Superior temporal gyrus (tissue), 1 donor: ENCODE measurements around the gene COL1A1.
A peak's percentile ranks its signal among the peaks of the same experiment; 100 is the strongest.

ENCODE experiments used
- DNase-seq: peaks from one replicate; pipeline ENCODE4 v3.0.0-alpha.2; 2016; ENCODE audit errors: extremely low spot score

COL1A1 gene

GRCh38 chr17:50213026-50214022 lies 11.9 kb upstream of the COL1A1 start:
- DNase-seq: no peak

- DNase-seq: no peak
Observed at GRCh38 chr17:50212121-50212843, 10.9 kb upstream of the COL1A1 start.

DNA sequence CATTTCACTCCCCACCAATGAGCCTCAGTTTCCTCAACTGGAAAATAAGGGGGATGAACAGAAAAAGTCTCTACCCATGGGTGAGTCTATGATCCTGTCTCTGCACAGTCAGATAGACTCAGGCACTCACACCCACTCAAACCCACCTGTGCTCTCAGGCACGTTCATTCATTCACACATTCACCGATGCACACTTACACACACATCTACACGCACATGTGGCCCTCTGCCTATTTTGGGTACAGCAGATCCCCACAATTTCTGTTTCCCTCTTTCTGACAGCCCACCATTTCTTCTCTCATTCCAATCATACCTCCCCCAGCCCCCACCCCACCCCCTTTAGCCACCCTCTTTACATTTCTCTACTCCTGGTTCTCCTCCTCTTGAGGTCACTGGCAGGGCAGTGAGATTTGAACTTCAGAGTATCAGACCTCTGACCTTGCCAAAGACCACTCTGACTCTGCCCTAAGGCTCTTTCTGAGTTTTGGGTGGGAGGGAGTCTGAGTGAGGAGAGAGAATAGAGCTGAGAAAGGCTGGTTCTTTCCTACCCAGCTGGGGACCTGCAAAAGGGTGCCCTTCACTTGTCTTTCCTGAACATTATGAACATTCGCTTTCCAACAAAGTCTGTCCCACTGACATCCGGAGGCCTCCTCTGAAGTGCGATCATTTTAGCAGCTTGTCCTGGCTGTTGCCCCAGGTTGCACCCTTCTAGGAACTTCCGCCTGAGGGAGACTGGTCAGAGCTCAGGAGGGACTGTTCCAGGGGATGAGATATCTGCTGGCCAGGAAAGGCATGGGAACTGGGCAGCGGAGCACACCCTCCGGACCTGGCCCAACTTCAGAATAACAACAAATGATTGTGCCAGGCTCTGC lies 10.1 kb upstream of the COL1A1 start:
- no peak for DNase-seq

- no peak for DNase-seq
Observed at GRCh38 chr17:50210240-50211225, 9.1 kb upstream of the COL1A1 start.

DNA sequence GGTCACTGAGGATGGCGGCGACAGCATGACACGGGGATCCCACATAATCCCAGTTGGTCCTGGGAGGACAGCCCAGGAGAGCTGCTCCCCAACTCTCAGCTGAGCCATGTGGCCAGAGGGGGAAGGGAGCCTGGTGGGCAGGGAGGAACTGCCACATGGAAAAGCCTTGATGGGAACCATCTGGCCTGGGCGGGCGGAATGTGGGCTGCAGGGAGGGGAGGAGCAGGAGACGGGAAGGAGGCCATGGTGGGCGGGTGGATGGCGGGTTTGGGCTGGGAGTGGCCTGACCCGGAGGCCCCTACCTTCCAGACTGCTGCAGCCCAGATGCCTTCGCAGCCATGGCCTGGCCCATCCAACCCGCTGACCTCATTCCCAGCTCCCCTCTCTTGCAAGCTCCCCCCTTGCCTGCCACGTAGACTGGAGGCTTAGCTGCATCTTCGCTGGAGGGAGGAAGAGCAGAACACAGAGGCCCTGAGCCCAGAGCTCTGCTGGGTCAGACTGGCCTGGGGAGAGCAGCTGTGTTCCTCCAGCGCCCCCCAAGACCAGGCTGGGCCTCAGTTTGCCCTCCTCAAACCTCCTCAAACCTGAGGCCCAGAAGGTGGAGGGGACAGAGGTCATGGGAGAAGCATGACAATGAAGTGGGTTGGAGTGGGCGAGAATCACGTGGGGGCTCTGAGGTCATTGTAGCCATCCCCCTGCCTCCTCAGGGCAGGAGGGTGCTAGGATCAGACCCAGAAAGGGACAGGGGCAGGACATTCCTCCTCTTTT lies 8.2 kb upstream of the COL1A1 start:
- no peak for DNase-seq

DNA sequence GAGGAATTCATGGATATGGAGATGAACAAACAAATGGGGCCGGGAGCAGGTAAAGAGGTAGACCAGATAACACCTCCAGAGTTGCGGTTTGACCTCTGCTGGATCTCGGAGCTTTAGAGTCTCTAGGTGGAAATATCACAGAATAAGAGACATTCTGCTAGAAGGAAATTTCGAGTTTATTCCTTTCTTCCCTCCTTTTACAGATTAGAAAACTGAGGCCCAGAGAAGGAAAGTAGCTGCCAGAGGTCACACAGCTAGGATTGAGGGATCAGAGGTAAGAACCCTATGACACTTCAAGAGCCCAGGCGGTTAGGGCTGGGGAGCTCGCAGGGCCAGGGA lies 7.7 kb upstream of the COL1A1 start:
- DNase-seq: no peak

GRCh38 chr17:50208611-50209061 lies 7.2 kb upstream of the COL1A1 start:
- no peak for DNase-seq

DNA sequence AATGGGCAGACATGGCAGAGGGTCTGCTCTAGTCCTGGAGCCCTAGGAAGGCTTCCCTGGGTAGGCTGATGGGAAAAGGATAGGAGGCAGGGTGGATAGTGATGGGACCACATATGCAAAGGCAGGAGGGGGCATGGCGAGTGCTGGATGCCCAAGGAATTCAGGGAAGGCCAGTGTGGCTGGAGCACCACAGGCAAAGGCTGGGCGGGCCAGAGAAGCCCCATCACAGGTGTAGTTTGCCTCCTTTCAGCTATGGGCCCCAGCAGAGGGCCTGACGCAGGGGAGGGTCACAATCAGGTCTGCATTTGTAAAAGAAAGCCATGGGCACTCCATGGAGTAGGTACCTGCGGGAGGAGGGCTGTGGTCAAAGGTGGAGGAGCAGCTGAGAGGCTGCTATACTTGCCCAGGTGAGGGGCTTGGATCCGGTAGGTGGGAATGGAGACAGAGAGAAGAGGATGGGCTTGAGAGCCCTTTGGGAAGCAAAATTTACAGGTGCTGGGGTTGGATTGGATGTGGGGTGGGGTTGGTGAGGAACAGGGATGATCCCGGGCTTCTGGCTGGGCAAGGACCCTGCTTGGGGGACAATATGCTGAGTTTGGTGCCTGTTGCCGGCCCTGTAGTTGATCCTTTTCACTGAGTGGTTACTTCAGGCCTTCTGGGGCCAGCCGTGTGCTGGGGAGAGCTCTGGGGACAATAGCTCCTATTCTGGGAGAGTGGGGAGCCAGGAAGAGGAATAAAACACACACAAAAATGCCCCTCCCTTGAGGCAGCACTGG lies 6.5 kb upstream of the COL1A1 start:
- DNase-seq: no peak

DNA sequence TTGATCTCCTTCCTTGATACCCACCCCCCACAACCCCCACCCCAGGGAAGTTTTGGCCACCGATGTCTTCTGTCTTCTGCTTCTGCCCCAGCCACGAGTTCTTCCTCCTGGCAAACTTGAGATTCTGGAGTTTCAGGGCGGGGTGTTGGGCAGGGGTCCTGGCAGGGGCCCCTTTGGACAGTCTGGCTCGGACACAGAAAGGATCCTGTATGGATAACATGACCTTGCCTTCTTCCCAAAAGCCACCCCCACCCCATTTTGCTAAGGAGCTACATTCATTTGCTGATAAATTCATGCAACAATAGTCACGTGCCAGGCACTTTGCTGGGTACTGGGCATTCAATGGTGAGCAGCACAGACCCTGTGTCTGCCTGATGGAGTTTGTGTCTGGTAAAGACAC lies 5.9 kb upstream of the COL1A1 start:
- DNase-seq: no peak

GRCh38 chr17:50206604-50207293 lies 5.3 kb upstream of the COL1A1 start:
- no peak for DNase-seq

DNA sequence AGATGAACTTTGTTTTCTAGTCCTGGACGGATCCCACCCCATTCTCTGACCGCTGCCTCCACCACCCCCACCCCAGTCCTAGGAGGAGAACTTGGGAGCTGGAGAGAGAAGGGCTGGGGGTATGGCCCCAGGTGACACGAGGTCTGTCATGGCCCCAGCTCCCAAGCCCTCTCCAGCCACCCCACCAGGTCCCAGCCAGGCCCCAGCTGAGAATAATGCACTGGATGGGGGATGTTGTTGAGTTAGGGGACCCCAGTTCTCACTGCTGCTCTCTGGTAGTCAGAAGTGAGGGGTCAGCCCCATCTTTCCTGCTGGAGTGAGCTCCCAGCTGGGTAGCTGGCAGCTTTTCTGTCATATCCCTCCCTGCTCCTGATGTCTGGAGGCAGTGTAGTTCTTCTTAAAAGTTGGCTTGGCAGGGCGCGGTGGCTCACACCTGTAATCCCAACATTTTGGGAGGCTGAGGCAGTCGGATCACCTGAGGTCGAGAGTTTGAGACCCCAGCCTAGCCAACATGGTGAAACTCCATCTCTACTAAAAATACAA lies 4.6 kb upstream of the COL1A1 start:
- DNase-seq: no peak

- no peak for DNase-seq
Observed at GRCh38 chr17:50205111-50205962, 3.9 kb upstream of the COL1A1 start.

DNA sequence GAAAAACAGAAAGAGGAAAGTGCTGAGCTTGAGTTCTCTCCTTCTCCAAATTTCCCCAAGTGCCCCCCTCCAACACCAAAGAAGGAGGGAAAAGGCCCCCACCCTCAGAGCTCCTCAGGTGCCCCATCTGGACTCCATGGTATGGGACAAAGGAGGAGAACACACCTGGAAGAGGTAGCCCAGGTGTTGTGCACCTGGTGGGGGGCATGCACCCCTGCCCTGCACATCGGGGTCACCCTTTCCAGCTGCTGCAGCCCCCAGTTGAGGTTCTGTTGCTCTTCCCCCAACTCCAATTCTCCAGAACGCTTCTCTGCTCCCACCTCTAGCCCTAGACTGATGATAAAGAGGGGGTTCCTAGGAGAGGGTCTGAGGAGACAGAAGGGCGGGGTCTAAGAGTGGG lies 3.0 kb upstream of the COL1A1 start:
- DNase-seq: no peak

GRCh38 chr17:50203604-50204345 lies 2.3 kb upstream of the COL1A1 start:
- DNase-seq: no peak

DNA sequence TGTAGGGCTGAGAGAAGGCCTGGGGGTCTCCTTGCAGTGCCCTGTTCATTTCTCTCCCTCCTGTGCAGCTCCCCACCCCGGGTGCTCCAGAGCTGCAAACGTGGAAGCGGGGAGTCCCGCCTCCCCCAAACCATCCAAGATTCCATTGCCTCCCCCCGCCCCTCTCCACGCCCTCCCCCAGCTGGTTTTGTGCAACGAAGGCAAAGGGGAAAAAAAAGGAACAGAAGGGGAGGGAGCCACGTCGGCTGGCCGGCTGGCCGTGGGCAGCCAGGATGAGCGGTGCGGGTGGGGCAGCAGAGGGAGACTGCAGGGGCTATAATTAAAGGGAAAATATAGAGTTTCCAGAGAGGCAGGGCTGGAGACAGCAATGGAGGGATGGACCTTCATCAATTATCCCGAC lies 1.7 kb upstream of the COL1A1 start:
- DNase-seq: no peak

DNA sequence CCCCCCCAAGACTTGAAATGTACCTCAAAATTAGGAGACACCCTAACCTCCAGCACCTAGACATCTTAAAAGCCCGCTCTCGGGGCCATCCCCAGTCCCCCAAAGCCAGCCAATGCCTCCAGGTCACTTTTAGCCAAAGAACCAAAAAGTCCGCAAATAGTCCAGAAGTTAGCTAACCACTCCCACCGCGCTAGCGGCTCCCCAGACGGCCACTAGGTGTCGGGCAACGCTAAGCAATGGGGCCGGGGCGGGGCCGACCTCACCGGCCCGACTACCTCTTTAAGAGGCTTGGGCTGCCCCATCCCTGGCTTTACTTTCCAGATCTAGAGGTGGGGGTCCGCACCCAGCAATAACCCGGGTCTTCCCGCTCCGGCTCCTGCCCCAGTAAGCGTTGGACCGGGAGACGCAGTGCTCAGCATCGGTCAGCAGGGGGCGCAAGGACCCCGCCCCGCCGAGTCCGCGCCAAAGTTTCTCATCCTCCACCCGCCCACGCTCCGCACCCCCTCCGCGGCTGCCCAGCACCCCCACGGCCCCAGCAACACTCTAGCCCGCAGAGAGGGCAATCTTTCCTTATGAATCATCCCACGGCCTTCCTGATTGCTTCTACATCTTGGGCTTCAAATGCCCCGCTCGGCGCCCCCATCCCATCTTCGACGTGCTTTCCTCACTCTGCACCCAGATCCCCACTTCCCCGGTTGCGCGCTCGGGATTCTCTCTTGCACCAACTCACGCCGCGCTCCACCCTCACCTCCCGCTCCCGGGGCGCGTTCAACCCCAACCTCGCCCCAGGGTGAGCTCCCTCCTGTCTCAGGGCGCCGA lies 765 bp downstream of the COL1A1 start:
- DNase-seq: peak; percentile 75
